ENCODE results near the gene HM13. TPM values are rescaled to one million over a fixed set of nuclear protein-coding genes. Genes with fewer than 3 reads are reported as not detected.
"Not testable (repeated sequence)": the region's sequence is repeated elsewhere in the genome, so short reads cannot be mapped to it uniquely, and the experiment has no call there.

The HM13 gene, protein sequence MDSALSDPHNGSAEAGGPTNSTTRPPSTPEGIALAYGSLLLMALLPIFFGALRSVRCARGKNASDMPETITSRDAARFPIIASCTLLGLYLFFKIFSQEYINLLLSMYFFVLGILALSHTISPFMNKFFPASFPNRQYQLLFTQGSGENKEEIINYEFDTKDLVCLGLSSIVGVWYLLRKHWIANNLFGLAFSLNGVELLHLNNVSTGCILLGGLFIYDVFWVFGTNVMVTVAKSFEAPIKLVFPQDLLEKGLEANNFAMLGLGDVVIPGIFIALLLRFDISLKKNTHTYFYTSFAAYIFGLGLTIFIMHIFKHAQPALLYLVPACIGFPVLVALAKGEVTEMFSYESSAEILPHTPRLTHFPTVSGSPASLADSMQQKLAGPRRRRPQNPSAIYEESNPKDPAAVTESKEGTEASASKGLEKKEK
- total RNA-seq (100 to 1,000 TPM in 5 of 7 donors, 10 to 100 TPM in 2; 66.7 to 122 (median 104) TPM), polyA plus RNA-seq (100 to 1,000 TPM in 1 of 3 donors, 10 to 100 TPM in 2; 62.1 to 105 (median 67.6) TPM)
- long read RNA-seq, donor 1, transcript HM13-202 (12 exons, 1,606 nt) = major isoform, 23 of 66 reads
- long read RNA-seq, donor 1, partial matches to known transcripts = 33 of 66 reads
- long read RNA-seq, donor 1, other reads (novel, unspliced or antisense) = 0 of 66 reads
- long read RNA-seq, donor 2, transcript HM13-202 (12 exons, 1,606 nt) = major isoform, 30 of 55 reads
- long read RNA-seq, donor 2, partial matches to known transcripts = 19 of 55 reads
- long read RNA-seq, donor 2, other reads (novel, unspliced or antisense) = 0 of 55 reads

DNA sequence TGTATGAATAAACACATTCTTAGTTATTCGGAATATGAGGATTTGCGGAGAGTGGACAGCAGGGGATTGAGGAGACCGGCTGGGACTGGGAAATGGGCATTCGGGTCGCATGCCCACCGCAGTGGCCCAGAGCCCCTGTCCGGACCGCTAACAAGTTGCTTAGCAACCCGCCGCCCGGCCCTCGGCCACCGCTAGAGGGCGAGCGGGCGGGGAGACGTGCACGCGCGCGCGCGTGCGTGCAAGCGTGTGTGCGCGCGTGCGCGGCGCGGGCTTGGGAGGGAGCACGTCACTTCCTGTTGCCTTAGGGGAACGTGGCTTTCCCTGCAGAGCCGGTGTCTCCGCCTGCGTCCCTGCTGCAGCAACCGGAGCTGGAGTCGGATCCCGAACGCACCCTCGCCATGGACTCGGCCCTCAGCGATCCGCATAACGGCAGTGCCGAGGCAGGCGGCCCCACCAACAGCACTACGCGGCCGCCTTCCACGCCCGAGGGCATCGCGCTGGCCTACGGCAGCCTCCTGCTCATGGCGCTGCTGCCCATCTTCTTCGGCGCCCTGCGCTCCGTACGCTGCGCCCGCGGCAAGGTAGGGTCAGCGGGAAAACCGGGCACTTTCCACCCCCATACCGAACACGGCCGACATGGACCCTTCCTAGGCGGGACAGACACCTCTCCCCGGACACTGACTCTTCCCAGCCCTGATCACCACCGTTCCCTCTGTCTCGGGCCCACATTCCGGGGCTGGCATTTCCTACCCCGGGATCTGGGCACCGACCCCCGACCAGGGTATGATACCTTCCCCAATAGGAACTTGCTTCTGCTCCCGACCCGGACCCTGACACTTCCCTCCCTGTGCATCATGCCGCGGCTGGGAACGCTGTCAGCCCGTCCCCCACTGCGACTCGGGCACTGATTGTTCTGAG, at the start of gene HM13:
HM13 (plus strand) TSS at position 289 of the 918 bp plus-strand sequence; CDS start at position 399, 110 bp downstream.
- Histone ChIP-seq H3K4me1 (peaks cover 27 to 54% (median 47%) of the 10 kb centered on the region in 6 donors), H3K27ac (peak within 1 kb of the TSS; percentile 69 to 94 (median 86)), H3K4me3 (peak within 1 kb of the TSS; percentile 84 to 99 (median 98)), H3K27me3 (replicated peaks in 1 of 7) (no peaks in the 10 kb centered on the region), H3K9me3 (no peaks in the 10 kb centered on the region), H3K36me3 (peaks cover 0 to 16% (median 0%) of the 10 kb centered on the region in 6 donors)
- TF ChIP-seq, protein P1, sequence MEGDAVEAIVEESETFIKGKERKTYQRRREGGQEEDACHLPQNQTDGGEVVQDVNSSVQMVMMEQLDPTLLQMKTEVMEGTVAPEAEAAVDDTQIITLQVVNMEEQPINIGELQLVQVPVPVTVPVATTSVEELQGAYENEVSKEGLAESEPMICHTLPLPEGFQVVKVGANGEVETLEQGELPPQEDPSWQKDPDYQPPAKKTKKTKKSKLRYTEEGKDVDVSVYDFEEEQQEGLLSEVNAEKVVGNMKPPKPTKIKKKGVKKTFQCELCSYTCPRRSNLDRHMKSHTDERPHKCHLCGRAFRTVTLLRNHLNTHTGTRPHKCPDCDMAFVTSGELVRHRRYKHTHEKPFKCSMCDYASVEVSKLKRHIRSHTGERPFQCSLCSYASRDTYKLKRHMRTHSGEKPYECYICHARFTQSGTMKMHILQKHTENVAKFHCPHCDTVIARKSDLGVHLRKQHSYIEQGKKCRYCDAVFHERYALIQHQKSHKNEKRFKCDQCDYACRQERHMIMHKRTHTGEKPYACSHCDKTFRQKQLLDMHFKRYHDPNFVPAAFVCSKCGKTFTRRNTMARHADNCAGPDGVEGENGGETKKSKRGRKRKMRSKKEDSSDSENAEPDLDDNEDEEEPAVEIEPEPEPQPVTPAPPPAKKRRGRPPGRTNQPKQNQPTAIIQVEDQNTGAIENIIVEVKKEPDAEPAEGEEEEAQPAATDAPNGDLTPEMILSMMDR (IDR thresholded peaks at IDR 0.05 in 8 of 11, conservative IDR thresholded peaks at IDR 0.05 in 3 of 11) = peak; percentile 91 to 99 (median 96)
- TF ChIP-seq POLR2AphosphoS5 (IDR thresholded peaks at IDR 0.05) = peak; percentile 94 to 95 (median 95)
- peak in 1 of 3 donors; percentile 44 for TF ChIP-seq POLR2A (IDR thresholded peaks at IDR 0.05)
- intact Hi-C loops (cut with DNase I; ENCODE audit: low total_unique reads) = no loop called here
- DNase-seq = peak; percentile 98
- WGBS, 5 donors = 0 to 1% (median 0%) methylated on average over 65 to 86 of the region's 86 CpGs

DNA sequence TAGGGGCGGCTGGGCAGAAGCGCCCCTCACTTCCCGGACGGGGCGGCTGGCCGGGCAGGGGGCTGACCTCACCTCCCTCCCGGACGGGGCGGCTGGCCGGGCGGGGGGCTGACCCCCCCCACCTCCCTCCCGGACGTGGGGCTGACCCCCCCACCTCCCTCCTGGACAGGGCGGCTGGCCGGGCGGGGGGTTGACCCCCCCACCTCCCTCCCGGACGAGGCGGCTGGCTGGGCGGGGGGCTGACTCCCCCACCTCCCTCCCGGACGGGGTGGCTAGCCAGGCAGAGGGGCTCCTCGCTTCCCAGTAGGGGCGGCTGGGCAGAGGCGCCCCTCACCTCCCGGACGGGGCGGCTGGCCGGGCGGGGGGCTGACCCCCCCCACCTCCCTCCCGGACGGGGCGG, 43.3 kb upstream of the HM13 start:
- H3K27ac ChIP-seq; DNase-seq; H3K4me3 ChIP-seq; H3K9me3 ChIP-seq; H3K36me3 ChIP-seq; intact Hi-C loops (cut with DNase I; ENCODE audit: low total_unique reads): not testable (repeated sequence)
- WGBS, 5 donors = 94 to 98% (median 95%) methylated on average over 3 to 22 of the region's 33 CpGs; no CpG with 5 or more reads in 2 of the 5 donors
- H3K27me3 ChIP-seq (replicated peaks in 1 of 7) = peaks cover 0 to 21% (median 12%) of the 10 kb centered on the region in 7 donors
- H3K4me1 ChIP-seq = peaks cover 5 to 23% (median 15%) of the 10 kb centered on the region in 6 donors

DNA sequence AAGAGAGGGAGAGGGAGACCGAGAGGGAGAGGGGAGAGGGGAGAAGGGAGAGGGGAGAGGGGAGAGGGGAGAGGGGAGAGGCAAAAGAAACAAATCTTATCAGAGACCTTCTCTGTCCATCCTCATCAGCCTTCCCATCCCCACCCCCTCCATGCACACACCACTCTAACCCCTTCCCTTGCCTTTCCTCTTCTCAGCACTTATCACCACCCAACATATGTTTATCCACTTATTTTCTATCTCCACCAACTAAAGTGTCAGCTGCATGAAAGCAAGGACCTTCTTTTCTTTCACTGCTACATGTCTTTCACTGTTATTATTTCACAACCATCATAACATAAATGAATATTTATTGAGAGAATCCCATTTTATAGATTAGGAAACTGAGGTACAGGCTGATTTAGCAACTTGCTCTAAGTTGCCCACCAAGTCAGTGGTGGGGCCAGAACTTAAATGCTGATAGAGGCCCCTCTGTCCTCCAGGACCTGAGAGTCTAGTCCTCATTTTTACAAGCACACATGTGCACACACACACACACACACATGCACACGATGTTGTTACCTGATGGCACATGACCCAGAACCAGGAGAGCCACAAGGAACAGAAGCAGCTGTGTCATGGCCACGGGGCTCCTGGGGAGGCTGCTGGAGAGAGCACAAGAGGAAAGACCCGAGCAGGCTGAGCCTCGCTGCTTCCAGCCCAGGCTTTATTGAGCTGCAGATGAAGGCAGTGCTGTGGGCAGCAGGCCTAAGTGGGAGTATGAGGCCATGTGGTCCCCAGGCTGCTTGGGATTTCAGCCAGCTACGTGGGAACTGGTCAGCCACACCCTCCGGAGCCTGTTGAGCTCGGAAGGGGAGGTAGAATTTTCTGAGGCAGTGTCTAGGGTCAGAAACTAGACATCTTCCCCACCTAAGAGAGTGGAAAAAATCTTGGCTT, 41.6 kb upstream of the HM13 start:
- 63 to 80% (median 68%) methylated on average over 7 to 8 of the region's 8 CpGs for WGBS, 5 donors

More for the DNA sequence above, 41.6 kb upstream of the HM13 start:
- no peak overlapping the region for H3K4me3 ChIP-seq
- no peak overlapping the region for H3K27ac ChIP-seq
- TF ChIP-seq, protein P1 (IDR thresholded peaks at IDR 0.05 in 8 of 11, conservative IDR thresholded peaks at IDR 0.05 in 3 of 11) = no peak
- TF ChIP-seq POLR2AphosphoS5 (IDR thresholded peaks at IDR 0.05) = no peak
- no peak for TF ChIP-seq POLR2A (IDR thresholded peaks at IDR 0.05)
- no peak for DNase-seq
- intact Hi-C loops (cut with DNase I; ENCODE audit: low total_unique reads) = no loop called here
- H3K36me3 ChIP-seq = no peaks in the 10 kb centered on the region
- no peaks in the 10 kb centered on the region for H3K9me3 ChIP-seq
- H3K27me3 ChIP-seq (replicated peaks in 1 of 7) = peaks cover 0 to 38% (median 16%) of the 10 kb centered on the region in 7 donors
- peaks cover 5 to 23% (median 15%) of the 10 kb centered on the region in 6 donors for H3K4me1 ChIP-seq
